VCaP (cell line): ENCODE measurements around the gene BCL7C.

Experiments
- H3K27ac ChIP-seq: fragments of 450-650 bp; 2 replicates; pipeline ENCODE4 v1.5.1; 2017
- TF ChIP-seq, protein P1 (sequence below): fragments of 450-650 bp; conservative IDR thresholded peaks from 2 replicates; pipeline ENCODE4 v1.5.1; 2017; ENCODE audit warnings: mild to moderate bottlenecking, moderate library complexity

Gene BCL7C

DNA sequence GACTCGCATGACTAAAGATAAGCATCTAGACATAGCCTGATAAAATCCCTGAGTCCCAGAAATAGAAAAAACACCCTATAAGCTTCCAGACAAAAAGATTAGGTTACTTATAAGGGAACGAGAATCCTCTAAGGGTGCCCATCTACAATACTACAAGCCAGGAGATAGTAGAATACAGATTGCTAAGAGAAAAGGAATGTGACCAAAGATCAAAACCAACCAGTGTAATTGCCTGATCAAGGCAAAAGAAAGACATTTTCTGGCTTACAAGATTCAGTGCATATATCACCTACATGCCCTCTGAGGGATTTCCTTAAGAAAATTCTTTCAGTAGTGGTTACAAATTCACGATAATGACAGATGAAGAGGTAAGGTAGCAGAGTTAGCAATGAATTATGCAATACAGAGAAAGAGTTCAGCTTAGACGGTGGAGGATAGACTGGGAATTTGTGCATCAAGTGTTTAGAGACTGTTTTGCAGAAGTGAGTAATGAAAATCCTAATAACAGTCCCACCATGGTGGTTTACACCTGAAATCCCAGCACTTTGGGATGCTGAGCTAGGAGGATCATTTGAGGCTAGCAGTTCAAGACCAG lies 35.0 kb downstream of the BCL7C start:
- no peak overlapping the region for H3K27ac ChIP-seq
- TF ChIP-seq, protein P1, sequence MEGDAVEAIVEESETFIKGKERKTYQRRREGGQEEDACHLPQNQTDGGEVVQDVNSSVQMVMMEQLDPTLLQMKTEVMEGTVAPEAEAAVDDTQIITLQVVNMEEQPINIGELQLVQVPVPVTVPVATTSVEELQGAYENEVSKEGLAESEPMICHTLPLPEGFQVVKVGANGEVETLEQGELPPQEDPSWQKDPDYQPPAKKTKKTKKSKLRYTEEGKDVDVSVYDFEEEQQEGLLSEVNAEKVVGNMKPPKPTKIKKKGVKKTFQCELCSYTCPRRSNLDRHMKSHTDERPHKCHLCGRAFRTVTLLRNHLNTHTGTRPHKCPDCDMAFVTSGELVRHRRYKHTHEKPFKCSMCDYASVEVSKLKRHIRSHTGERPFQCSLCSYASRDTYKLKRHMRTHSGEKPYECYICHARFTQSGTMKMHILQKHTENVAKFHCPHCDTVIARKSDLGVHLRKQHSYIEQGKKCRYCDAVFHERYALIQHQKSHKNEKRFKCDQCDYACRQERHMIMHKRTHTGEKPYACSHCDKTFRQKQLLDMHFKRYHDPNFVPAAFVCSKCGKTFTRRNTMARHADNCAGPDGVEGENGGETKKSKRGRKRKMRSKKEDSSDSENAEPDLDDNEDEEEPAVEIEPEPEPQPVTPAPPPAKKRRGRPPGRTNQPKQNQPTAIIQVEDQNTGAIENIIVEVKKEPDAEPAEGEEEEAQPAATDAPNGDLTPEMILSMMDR = no peak

- TF ChIP-seq, protein P1 = no peak
These were observed 35.8 kb downstream of the BCL7C start for GRCh38 chr16:30858111-30858495.

GRCh38 chr16:30853758-30854157 lies 40.1 kb downstream of the BCL7C start:
- TF ChIP-seq, protein P1 = no peak
- no peak overlapping the region for H3K27ac ChIP-seq

More at GRCh38 chr16:30858111-30858495, 35.8 kb downstream of the BCL7C start:
- no peak overlapping the region for H3K27ac ChIP-seq

DNA sequence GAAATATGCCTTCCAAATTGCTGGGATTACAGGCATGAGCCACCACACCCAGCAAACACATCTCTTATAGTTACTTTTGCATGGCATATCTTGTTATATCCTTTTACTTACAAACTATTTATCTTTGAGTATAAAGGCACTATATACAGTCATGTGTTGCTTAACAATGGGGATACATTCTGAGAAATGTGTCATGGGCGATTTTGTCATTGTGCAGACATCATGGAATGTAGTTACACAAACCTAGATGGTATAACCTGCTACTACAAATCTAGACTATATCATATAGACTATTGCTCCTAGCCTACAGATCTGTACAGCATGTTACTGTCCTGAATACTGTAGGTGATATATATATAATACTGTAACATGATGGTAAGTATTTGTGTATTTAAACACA lies 43.6 kb downstream of the BCL7C start:
- no peak overlapping the region for H3K27ac ChIP-seq
- TF ChIP-seq, protein P1 = no peak

GRCh38 chr16:30846649-30847402 lies 47.1 kb downstream of the BCL7C start:
- TF ChIP-seq, protein P1 = no peak
- H3K27ac ChIP-seq = no peak overlapping the region

DNA sequence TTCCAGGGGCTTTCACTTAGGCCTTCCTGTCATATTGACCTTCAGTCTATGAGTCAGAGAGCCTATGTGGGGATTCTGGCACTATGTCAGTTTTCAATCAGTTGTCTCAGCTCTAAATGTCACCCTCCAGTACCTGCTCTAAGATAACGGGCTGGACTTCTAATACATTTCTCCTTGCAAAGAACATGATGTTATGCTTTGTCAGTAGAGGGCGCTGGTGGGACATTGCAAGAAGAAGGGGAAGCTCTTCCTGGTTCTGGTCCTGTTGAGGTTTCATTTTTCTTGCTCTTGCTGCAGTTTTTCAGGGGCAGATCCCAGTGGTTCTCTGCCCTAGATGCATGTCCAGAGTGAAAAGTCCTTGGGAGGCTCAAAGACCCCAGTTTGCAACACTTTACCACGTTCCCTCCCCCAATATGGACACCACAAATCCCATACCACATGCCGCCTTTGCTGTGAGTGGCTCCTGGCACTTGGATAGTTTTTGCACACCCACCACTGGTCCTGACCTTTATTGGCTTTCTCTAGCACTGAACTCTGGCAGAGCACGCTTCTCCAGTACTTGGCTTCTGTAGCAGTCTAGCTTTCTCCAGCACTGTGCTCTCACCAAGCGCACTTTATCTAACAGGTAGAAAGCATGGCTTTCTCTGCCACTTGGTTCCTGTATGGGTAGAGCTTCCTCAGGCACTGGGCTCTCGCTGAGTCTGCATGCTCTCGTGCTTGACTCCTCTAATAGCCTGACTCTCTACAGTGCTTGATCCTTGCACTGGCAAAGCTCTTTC lies 49.0 kb downstream of the BCL7C start:
- peak overlapping the region; percentile 38; the same call in 1 of the 2 replicates for H3K27ac ChIP-seq
- TF ChIP-seq, protein P1 = peak; percentile 83

DNA sequence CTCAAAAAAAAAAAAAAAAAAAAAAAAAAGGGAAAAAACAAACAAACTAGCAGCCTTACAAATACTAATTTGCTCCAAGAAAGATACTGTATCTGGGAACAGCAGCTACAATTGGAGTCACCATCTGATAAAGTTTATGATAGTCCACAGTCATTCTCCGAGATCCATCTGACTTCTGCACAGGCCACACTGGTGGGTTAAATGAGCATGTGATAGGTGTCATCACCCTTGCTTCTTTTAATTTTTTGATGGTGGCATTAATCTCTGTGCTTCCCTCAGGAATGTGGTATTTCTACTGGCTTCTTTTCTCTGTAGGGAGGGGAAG lies 49.6 kb downstream of the BCL7C start:
- no peak overlapping the region for H3K27ac ChIP-seq
- TF ChIP-seq, protein P1 = no peak
